K562 (cell line): Measurements from ENCODE around the gene PHTF2. TPM values are rescaled to one million over a fixed set of nuclear protein-coding genes. Genes with fewer than 3 reads are reported as not detected.

Source experiments
- BCL6 ChIP-seq: fragments of 250-450 bp; sonication (Bioruptor Pico); IDR thresholded peaks from 2 replicates; pipeline ENCODE4 v1.4.0; 2020
- E2F3 ChIP-seq: fragments of 250-450 bp; sonication (Bioruptor Pico); IDR thresholded peaks from 2 replicates; pipeline ENCODE4 v1.4.0; 2020; ENCODE audit warnings: mild to moderate bottlenecking
- GTF2F1 ChIP-seq: IDR thresholded peaks from 2 replicates; pipeline ENCODE4 v1.6.1; 2011; ENCODE audit warnings: low read depth, low read length, improper control_type of control experiment
- JUND ChIP-seq, 2 experiments: IDR thresholded peaks; 2 replicates in 1 of 2; 3 replicates in 1 of 2; pipeline ENCODE4 v1.6.1; 2011; ENCODE audit warnings: borderline replicate concordance in 2 of 2, low read depth in 2 of 2, low read length in 2 of 2, improper control_type of control experiment in 1 of 2, missing biosample characterization in 1 of 2, missing genetic modification characterization in 1 of 2, missing genetic modification reagents in 1 of 2
- PRMT5 ChIP-seq: sonication (generic); formaldehyde crosslinking; IDR thresholded peaks from 2 replicates; pipeline ENCODE4 v1.5.0; 2020; ENCODE audit warnings: missing genetic modification reagents
- PTBP1 ChIP-seq: fragments of 200-400 bp; formaldehyde crosslinking; IDR thresholded peaks from 2 replicates; pipeline ENCODE4 v1.6.1; 2017; ENCODE audit warnings: low read depth, low read length
- RAD21 ChIP-seq, 2 experiments: fragments of 250-450 bp in 1 of 2; fragments of 450-650 bp in 1 of 2; sonication (Bioruptor Pico) in 1 of 2; formaldehyde crosslinking in 1 of 2; IDR thresholded peaks in 1 of 2; conservative IDR thresholded peaks in 1 of 2; 2 replicates each; pipeline versions ENCODE4 v1.4.0 to v1.8.0; 2020 to 2022; ENCODE audit warnings: mild to moderate bottlenecking in 2 of 2, moderate library complexity in 1 of 2
- SMARCC2 ChIP-seq: fragments of 450-650 bp; IDR thresholded peaks from 2 replicates; pipeline ENCODE4 v1.6.1; 2017; ENCODE audit warnings: antibody characterized with exemption, moderate library complexity, mild to moderate bottlenecking, low read depth
- SUPT5H ChIP-seq: fragments of 450-650 bp; IDR thresholded peaks from 2 replicates; pipeline ENCODE4 v1.6.1; 2016
- TCF7 ChIP-seq: sonication (generic); IDR thresholded peaks from 2 replicates; pipeline ENCODE4 v1.6.1; 2016; ENCODE audit warnings: antibody characterized with exemption, borderline replicate concordance
- TEAD2 ChIP-seq: fragments of 450-650 bp; IDR thresholded peaks from 2 replicates; pipeline ENCODE4 v1.6.1; 2016; ENCODE audit warnings: missing genetic modification characterization, control low read depth, missing compliant biosample characterization
- ZNF263 ChIP-seq: sonication (generic); formaldehyde crosslinking; IDR thresholded peaks from 2 replicates; pipeline ENCODE4 v1.8.0; 2022; ENCODE audit warnings: mild to moderate bottlenecking, missing genetic modification reagents, borderline replicate concordance
- ZNF583 ChIP-seq: fragments of 250-450 bp; sonication (Bioruptor Pico); IDR thresholded peaks from 2 replicates; pipeline ENCODE4 v1.4.0; 2020
- ZNF707 ChIP-seq: fragments of 250-450 bp; sonication (Bioruptor Pico); conservative IDR thresholded peaks from 2 replicates; pipeline ENCODE4 v1.8.0; 2022; ENCODE audit warnings: inconsistent platforms, mild to moderate bottlenecking, moderate library complexity
- polyA plus RNA-seq, 8 experiments: library from polyadenylated mRNA; depleted of rRNA in 4 of 8; stranded (reverse) in 5 of 8; unstranded in 3 of 8; fragments of >200 nt; fragmentation: Nextera tagmentation in 2 of 8; fragmentation: Illumina TruSeq in 1 of 8; extraction: Ambion mirVana in 2 of 8; extraction: Trizol in 1 of 8; gene quantifications; 2 replicates each; pipeline versions ENCODE4 v1.2.1 to v1.2.3, GENCODE V29; 2011 to 2014; ENCODE audit warnings: inconsistent platforms in 1 of 8, missing spikeins in 1 of 8
- total RNA-seq, 7 experiments: library from RNA; depleted of rRNA in 6 of 7; stranded (reverse); fragments of >200 nt in 6 of 7; fragmentation: Illumina TruSeq in 2 of 7; extraction: Trizol in 2 of 7; gene quantifications; 2 replicates each; pipeline versions ENCODE4 v1.2.1 to v1.2.3, GENCODE V29; 2011 to 2021; ENCODE audit warnings: low replicate concordance in 1 of 7
- TF ChIP-seq, protein P1 (sequence below), 2 experiments: fragments of 450-650 bp; formaldehyde crosslinking in 1 of 2; IDR thresholded peaks; 2 replicates each; pipeline versions ENCODE4 v1.4.0 to v1.6.1; 2014 to 2020; ENCODE audit warnings: mild to moderate bottlenecking in 2 of 2, borderline replicate concordance in 1 of 2, low read depth in 1 of 2
- TF ChIP-seq, protein P2 (sequence below): fragments of 250-450 bp; sonication (Bioruptor Pico); IDR thresholded peaks from 2 replicates; pipeline ENCODE4 v1.4.0; 2020; ENCODE audit warnings: mild to moderate bottlenecking, moderate library complexity

The PHTF2 gene
- total and polyA plus RNA-seq, 9 of the 15 experiments (the other 6 are each of a cell fraction or from before 2014, with no cell fraction given): 17.9 to 43.6 (median 25.4) TPM

DNA sequence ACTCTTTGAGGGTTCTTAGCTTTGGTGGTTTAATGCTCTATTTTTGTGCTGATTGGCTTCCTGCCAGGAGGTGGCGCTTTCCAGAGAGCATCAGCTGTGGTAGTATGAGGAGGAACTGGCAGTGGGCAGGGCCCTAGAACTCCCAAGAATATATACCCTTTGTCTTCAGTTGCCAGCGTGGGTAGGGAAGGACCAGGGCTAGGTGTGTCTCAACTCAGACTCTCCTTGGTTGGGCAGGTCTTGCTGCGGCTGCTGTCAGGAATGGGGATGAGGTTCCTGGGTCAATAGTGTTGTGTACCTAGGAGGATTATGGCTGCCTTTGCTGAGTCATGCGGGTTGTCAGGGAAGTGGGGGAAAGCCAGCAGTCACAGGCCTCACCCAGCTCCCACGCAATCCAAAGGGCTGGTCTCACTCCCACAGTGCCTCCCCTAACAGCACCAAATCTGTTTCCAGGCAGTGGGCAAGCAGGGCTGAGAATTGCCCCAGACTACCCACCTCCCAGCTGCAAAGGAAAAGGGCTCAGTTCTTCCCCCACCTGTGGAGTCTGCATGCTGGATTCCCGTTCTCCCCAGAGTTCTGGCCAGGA is 191.5 kb downstream of the PHTF2 start (continued):
- TF ChIP-seq, protein P1, sequence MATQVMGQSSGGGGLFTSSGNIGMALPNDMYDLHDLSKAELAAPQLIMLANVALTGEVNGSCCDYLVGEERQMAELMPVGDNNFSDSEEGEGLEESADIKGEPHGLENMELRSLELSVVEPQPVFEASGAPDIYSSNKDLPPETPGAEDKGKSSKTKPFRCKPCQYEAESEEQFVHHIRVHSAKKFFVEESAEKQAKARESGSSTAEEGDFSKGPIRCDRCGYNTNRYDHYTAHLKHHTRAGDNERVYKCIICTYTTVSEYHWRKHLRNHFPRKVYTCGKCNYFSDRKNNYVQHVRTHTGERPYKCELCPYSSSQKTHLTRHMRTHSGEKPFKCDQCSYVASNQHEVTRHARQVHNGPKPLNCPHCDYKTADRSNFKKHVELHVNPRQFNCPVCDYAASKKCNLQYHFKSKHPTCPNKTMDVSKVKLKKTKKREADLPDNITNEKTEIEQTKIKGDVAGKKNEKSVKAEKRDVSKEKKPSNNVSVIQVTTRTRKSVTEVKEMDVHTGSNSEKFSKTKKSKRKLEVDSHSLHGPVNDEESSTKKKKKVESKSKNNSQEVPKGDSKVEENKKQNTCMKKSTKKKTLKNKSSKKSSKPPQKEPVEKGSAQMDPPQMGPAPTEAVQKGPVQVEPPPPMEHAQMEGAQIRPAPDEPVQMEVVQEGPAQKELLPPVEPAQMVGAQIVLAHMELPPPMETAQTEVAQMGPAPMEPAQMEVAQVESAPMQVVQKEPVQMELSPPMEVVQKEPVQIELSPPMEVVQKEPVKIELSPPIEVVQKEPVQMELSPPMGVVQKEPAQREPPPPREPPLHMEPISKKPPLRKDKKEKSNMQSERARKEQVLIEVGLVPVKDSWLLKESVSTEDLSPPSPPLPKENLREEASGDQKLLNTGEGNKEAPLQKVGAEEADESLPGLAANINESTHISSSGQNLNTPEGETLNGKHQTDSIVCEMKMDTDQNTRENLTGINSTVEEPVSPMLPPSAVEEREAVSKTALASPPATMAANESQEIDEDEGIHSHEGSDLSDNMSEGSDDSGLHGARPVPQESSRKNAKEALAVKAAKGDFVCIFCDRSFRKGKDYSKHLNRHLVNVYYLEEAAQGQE (IDR thresholded peaks at IDR 0.05; ENCODE audit: borderline replicate concordance): no peak
- TF ChIP-seq, protein P1 (CRISPR knock-in tag; IDR thresholded peaks at IDR 0.05; ENCODE audit: low read depth): no peak
- TF ChIP-seq PRMT5 (CRISPR knock-in tag) (no peak), TCF7 (no peak), BCL6 (no peak), ZNF263 (no peak), SUPT5H (no peak), TEAD2 (tag) (peak; percentile 55), PTBP1 (no peak), E2F3 (CRISPR knock-in tag) (no peak), SMARCC2 (no peak), GTF2F1 (no peak), ZNF583 (CRISPR knock-in tag) (no peak; the same call in 1 of the 2 replicates), RAD21 (CRISPR knock-in tag; conservative IDR thresholded peaks at IDR 0.05 in 1 of 2, IDR thresholded peaks at IDR 0.05 in 1 of 2) (peak in 1 of 2 experiments; percentile 48; a peak in 3 of 4 replicates), JUND (IDR thresholded peaks at IDR 0.05; ENCODE audit: borderline replicate concordance, low read depth, low read length) (peak; percentile 76), JUND (tag; IDR thresholded peaks at IDR 0.05; ENCODE audit: borderline replicate concordance, low read depth, low read length) (peak; percentile 74; the same call in 2 of the 3 replicates), ZNF707 (no peak)
- TF ChIP-seq, protein P2, sequence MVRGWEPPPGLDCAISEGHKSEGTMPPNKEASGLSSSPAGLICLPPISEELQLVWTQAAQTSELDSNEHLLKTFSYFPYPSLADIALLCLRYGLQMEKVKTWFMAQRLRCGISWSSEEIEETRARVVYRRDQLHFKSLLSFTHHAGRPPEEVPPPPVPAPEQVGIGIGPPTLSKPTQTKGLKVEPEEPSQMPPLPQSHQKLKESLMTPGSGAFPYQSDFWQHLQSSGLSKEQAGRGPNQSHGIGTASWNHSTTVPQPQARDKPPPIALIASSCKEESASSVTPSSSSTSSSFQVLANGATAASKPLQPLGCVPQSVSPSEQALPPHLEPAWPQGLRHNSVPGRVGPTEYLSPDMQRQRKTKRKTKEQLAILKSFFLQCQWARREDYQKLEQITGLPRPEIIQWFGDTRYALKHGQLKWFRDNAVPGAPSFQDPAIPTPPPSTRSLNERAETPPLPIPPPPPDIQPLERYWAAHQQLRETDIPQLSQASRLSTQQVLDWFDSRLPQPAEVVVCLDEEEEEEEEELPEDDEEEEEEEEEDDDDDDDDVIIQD (CRISPR knock-in tag): no peak
